HCT116 (cell line): ENCODE measurements around the gene PBX1. TPM values are rescaled to one million over a fixed set of nuclear protein-coding genes. Genes with fewer than 3 reads are reported as not detected.

Experiments used
- ATAC-seq: fragments of 200-7000 bp; cut with Tn5 transposase; 2 replicates; pipeline ENCODE4 v1.9.1; 2020; ENCODE audit warnings: mild to moderate bottlenecking, moderate library complexity
- BruUV-seq: library from RNA; stranded (reverse); fragments of 400-500 nt; replicated peaks from 2 replicates; lab custom pipeline; 2021; lab: Mats Ljungman, UMichigan
- CTCF ChIA-PET: fragments of 300-600 bp; sonication (Branson Sonifier 250); formaldehyde crosslinking; loops from one replicate; lab custom pipeline; 2021; ENCODE audit warnings: antibody characterized with exemption; lab: Charles Lee
- POLR2A ChIA-PET: fragments of 300-600, 350-600 bp; sonication (Branson Sonifier 250); formaldehyde crosslinking; loops from one replicate; lab custom pipeline; 2021; ENCODE audit warnings: antibody characterized with exemption; lab: Charles Lee
- RAD21 ChIA-PET, 2 experiments: fragments of 300-600 bp; sonication (Branson Sonifier 250); formaldehyde crosslinking; loops; one replicate each; lab custom pipeline; 2023; ENCODE audit warnings: low total read pairs in 2 of 2; ENCODE audit not compliant: uncharacterized antibody in 2 of 2, unreplicated experiment in 2 of 2, low non-redundant PET in 1 of 2; lab: Charles Lee
- DNase-seq: peaks from one replicate; pipeline ENCODE4 v3.0.0-alpha.2; 2010; ENCODE audit warnings: low read depth, low spot score
- H2AFZ ChIP-seq: fragments of 200-600 bp; shearing (Covaris generic), sonication (generic); 2 replicates; pipeline ENCODE4 v1.6.1; 2017; ENCODE audit warnings: low read depth, mixed run types, mixed read lengths, antibody characterized with exemption, low read length; ENCODE audit not compliant: poor library complexity, severe bottlenecking
- H3K27ac ChIP-seq: 2 replicates; pipeline ENCODE4 v1.5.1; 2012; ENCODE audit warnings: low read depth, low read length
- H3K27me3 ChIP-seq: fragments of 200-600 bp; sonication (generic); 2 replicates; pipeline ENCODE4 v1.6.1; 2016; ENCODE audit warnings: mixed run types, low read length, mixed read lengths; ENCODE audit not compliant: insufficient read depth
- H3K36me3 ChIP-seq, 2 experiments: fragments of 200-500 bp in 1 of 2; fragments of 200-600 bp in 1 of 2; sonication (Bioruptor generic) in 1 of 2; sonication (generic) in 1 of 2; 2 replicates each; pipeline versions ENCODE4 v1.5.1 to v1.6.1; 2014 to 2016; ENCODE audit warnings: low read length in 2 of 2, inconsistent platforms in 1 of 2, mixed read lengths in 1 of 2, mixed run types in 1 of 2; ENCODE audit not compliant: insufficient read depth in 2 of 2, control insufficient read depth in 1 of 2
- H3K4me1 ChIP-seq, 2 experiments: fragments of 200-600 bp in 1 of 2; sonication (generic) in 1 of 2; 2 replicates each; pipeline versions ENCODE4 v1.5.1 to v1.6.1; 2012 to 2017; ENCODE audit warnings: low read length in 2 of 2, inconsistent platforms in 1 of 2, mild to moderate bottlenecking in 1 of 2, mixed read lengths in 1 of 2, mixed run types in 1 of 2, moderate library complexity in 1 of 2; ENCODE audit not compliant: insufficient read depth in 2 of 2, control insufficient read depth in 1 of 2
- H3K4me2 ChIP-seq: fragments of 200-600 bp; sonication (generic); 2 replicates; pipeline ENCODE4 v1.6.1; 2017; ENCODE audit warnings: mixed run types, low read length, mixed read lengths
- H3K4me3 ChIP-seq, 2 experiments: fragments of 200-600 bp in 1 of 2; sonication (generic) in 1 of 2; replicated peaks in 1 of 2; 2 replicates each; pipeline ENCODE4 v1.5.1; 2011 to 2016; ENCODE audit warnings: low read length in 2 of 2, control low read depth in 1 of 2, low read depth in 1 of 2, mild to moderate bottlenecking in 1 of 2, mixed read lengths in 1 of 2, mixed run types in 1 of 2
- H3K79me2 ChIP-seq: fragments of 200-600 bp; sonication (generic); 2 replicates; pipeline ENCODE4 v1.6.1; 2017; ENCODE audit warnings: mild to moderate bottlenecking, mixed run types, low read length, moderate library complexity, mixed read lengths; ENCODE audit not compliant: insufficient read depth
- H3K9ac ChIP-seq: fragments of 200-600 bp; sonication (generic); 2 replicates; pipeline ENCODE4 v1.6.1; 2016; ENCODE audit warnings: low read length, mixed read lengths
- H3K9me2 ChIP-seq: fragments of 200-600 bp; sonication (generic), shearing (Covaris generic); 2 replicates; pipeline ENCODE4 v1.6.1; 2017; ENCODE audit warnings: mixed run types, mild to moderate bottlenecking, moderate library complexity; ENCODE audit not compliant: insufficient read depth
- H3K9me3 ChIP-seq, 2 experiments: fragments of 200-500 bp in 1 of 2; fragments of 200-600 bp in 1 of 2; sonication (Bioruptor generic) in 1 of 2; sonication (generic) in 1 of 2; 2 replicates each; pipeline ENCODE4 v1.6.1; 2014 to 2017; ENCODE audit warnings: low read length in 2 of 2, mixed read lengths in 2 of 2, inconsistent platforms in 1 of 2, low read depth in 1 of 2, mild to moderate bottlenecking in 1 of 2, mixed run types in 1 of 2, moderate library complexity in 1 of 2; ENCODE audit not compliant: control insufficient read depth in 1 of 2, insufficient read depth in 1 of 2
- H4K20me1 ChIP-seq: fragments of 200-600 bp; sonication (generic), shearing (Covaris generic); 2 replicates; pipeline ENCODE4 v1.6.1; 2017; ENCODE audit warnings: mixed run types, mild to moderate bottlenecking, moderate library complexity; ENCODE audit not compliant: insufficient read depth
- ATF3 ChIP-seq: IDR thresholded peaks from 2 replicates; pipeline ENCODE4 v1.6.1; 2012
- EZH2 ChIP-seq: fragments of 200-600 bp; sonication (generic); IDR thresholded peaks from 2 replicates; pipeline ENCODE4 v1.6.1; 2017; ENCODE audit warnings: antibody characterized with exemption, mixed run types
- EZH2phosphoT487 ChIP-seq: fragments of 200-600 bp; IDR thresholded peaks from 2 replicates; pipeline ENCODE4 v1.6.1; 2018; ENCODE audit warnings: antibody characterized with exemption, borderline replicate concordance
- FOSL1 ChIP-seq: IDR thresholded peaks from 2 replicates; pipeline ENCODE4 v1.6.1; 2012; ENCODE audit warnings: low read depth
- POLR2AphosphoS5 ChIP-seq: IDR thresholded peaks from 2 replicates; pipeline ENCODE4 v1.6.1; 2011; ENCODE audit warnings: mild to moderate bottlenecking, low read depth, low read length, moderate library complexity
- YY1 ChIP-seq: IDR thresholded peaks from 2 replicates; pipeline ENCODE4 v1.6.1; 2011; ENCODE audit warnings: low read length, low read depth, moderate library complexity, mild to moderate bottlenecking; ENCODE audit not compliant: insufficient replicate concordance; ENCODE audit errors: extremely low read depth
- ZNF274 ChIP-seq: fragments of 200-500 bp; sonication (Bioruptor generic); IDR thresholded peaks from 2 replicates; pipeline ENCODE4 v1.6.1; 2014; ENCODE audit warnings: mild to moderate bottlenecking, low read depth, low read length, inconsistent platforms
- intact Hi-C: fragments of 100-400 bp; cut with micrococcal nuclease; formaldehyde crosslinking; loops from 2 replicates; pipeline ENCODE4 v1.10.0; 2022
- total RNA-seq: library from RNA; stranded (reverse); gene quantifications from one replicate; pipeline ENCODE4 v1.2.1, GENCODE V29; 2021; ENCODE audit not compliant: unreplicated experiment
- TF ChIP-seq, protein P1 (sequence below): IDR thresholded peaks from 2 replicates; pipeline ENCODE4 v1.6.1; 2011; ENCODE audit warnings: mild to moderate bottlenecking, low read length, moderate library complexity; ENCODE audit not compliant: insufficient replicate concordance; ENCODE audit errors: extremely low read depth
- TF ChIP-seq, protein P2 (sequence below): IDR thresholded peaks from 2 replicates; pipeline ENCODE4 v1.6.1; 2012; ENCODE audit warnings: low read depth
- TF ChIP-seq, protein P3 (sequence below), 3 experiments: fragments of 200-600 bp in 1 of 3; sonication (generic) in 1 of 3; IDR thresholded peaks in 2 of 3; conservative IDR thresholded peaks in 1 of 3; 2 replicates each; pipeline ENCODE4 v1.5.1; 2012 to 2017; ENCODE audit warnings: low read depth in 2 of 3, low read length in 2 of 3, antibody characterized with exemption in 1 of 3, borderline replicate concordance in 1 of 3, control low read depth in 1 of 3, mild to moderate bottlenecking in 1 of 3, mixed read lengths in 1 of 3, mixed run types in 1 of 3, moderate library complexity in 1 of 3; ENCODE audit not compliant: insufficient read depth in 1 of 3

Gene PBX1
- total RNA-seq, 1 experiment from 2014 or later = 29.6 TPM

DNA sequence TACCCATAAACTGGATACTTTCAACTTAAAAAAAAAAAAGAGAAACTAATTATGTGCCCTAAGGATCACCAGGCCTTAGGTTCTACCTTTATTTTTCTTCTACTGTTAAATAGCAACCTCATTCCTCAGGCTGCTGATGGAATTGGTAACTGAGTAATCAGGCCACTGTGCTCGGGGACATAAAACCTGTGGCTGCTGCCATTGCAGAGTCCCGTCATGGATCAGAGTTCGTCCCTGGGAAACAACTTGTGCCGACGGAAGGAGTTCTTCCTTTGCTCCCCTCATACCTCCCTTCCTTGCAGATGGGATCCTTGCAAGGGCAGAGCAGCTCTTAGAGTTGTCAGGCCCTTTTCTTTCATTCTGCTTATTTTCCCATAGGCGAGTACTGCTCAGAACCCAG, 123.6 kb downstream of the PBX1 start:
- no TSS peak for BruUV-seq
- H3K36me3 ChIP-seq = no peaks in the 10 kb centered on the region
- no peak for DNase-seq
- no peak overlapping the region for H2AFZ ChIP-seq
- ATAC-seq = peak; percentile 13; the same call in 1 of the 2 replicates
- no peaks in the 10 kb centered on the region for H3K79me2 ChIP-seq
- CTCF ChIA-PET = interaction anchor here (1.2 kb wide), 1 partner anchor 9 kb away, joined by 4 read pairs; no protein-coding TSS in a partner anchor
- H3K4me3 ChIP-seq = no peak overlapping the region
- H3K4me2 ChIP-seq = peak overlapping the region; percentile 67
- TF ChIP-seq ZNF274 (no peak), EZH2phosphoT487 (no peak), ATF3 (no peak), FOSL1 (no peak), YY1 (no peak), EZH2 (no peak), POLR2AphosphoS5 (no peak)
- TF ChIP-seq, protein P1, sequence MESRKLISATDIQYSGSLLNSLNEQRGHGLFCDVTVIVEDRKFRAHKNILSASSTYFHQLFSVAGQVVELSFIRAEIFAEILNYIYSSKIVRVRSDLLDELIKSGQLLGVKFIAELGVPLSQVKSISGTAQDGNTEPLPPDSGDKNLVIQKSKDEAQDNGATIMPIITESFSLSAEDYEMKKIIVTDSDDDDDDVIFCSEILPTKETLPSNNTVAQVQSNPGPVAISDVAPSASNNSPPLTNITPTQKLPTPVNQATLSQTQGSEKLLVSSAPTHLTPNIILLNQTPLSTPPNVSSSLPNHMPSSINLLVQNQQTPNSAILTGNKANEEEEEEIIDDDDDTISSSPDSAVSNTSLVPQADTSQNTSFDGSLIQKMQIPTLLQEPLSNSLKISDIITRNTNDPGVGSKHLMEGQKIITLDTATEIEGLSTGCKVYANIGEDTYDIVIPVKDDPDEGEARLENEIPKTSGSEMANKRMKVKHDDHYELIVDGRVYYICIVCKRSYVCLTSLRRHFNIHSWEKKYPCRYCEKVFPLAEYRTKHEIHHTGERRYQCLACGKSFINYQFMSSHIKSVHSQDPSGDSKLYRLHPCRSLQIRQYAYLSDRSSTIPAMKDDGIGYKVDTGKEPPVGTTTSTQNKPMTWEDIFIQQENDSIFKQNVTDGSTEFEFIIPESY = no peak
- TF ChIP-seq, protein P2, sequence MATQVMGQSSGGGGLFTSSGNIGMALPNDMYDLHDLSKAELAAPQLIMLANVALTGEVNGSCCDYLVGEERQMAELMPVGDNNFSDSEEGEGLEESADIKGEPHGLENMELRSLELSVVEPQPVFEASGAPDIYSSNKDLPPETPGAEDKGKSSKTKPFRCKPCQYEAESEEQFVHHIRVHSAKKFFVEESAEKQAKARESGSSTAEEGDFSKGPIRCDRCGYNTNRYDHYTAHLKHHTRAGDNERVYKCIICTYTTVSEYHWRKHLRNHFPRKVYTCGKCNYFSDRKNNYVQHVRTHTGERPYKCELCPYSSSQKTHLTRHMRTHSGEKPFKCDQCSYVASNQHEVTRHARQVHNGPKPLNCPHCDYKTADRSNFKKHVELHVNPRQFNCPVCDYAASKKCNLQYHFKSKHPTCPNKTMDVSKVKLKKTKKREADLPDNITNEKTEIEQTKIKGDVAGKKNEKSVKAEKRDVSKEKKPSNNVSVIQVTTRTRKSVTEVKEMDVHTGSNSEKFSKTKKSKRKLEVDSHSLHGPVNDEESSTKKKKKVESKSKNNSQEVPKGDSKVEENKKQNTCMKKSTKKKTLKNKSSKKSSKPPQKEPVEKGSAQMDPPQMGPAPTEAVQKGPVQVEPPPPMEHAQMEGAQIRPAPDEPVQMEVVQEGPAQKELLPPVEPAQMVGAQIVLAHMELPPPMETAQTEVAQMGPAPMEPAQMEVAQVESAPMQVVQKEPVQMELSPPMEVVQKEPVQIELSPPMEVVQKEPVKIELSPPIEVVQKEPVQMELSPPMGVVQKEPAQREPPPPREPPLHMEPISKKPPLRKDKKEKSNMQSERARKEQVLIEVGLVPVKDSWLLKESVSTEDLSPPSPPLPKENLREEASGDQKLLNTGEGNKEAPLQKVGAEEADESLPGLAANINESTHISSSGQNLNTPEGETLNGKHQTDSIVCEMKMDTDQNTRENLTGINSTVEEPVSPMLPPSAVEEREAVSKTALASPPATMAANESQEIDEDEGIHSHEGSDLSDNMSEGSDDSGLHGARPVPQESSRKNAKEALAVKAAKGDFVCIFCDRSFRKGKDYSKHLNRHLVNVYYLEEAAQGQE = no peak
- TF ChIP-seq, protein P3, sequence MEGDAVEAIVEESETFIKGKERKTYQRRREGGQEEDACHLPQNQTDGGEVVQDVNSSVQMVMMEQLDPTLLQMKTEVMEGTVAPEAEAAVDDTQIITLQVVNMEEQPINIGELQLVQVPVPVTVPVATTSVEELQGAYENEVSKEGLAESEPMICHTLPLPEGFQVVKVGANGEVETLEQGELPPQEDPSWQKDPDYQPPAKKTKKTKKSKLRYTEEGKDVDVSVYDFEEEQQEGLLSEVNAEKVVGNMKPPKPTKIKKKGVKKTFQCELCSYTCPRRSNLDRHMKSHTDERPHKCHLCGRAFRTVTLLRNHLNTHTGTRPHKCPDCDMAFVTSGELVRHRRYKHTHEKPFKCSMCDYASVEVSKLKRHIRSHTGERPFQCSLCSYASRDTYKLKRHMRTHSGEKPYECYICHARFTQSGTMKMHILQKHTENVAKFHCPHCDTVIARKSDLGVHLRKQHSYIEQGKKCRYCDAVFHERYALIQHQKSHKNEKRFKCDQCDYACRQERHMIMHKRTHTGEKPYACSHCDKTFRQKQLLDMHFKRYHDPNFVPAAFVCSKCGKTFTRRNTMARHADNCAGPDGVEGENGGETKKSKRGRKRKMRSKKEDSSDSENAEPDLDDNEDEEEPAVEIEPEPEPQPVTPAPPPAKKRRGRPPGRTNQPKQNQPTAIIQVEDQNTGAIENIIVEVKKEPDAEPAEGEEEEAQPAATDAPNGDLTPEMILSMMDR (IDR thresholded peaks at IDR 0.05 in 2 of 3, conservative IDR thresholded peaks at IDR 0.05 in 1 of 3; ENCODE audit: borderline replicate concordance in 1 of 3, insufficient read depth in 1 of 3, low read depth in 2 of 3, low read length in 2 of 3) = no peak
- H3K9me2 ChIP-seq = no peaks in the 10 kb centered on the region
- RAD21 ChIA-PET = no interaction called here
- no peaks in the 10 kb centered on the region for H4K20me1 ChIP-seq
- peaks cover 48 to 49% of the 10 kb centered on the region in 2 experiments for H3K4me1 ChIP-seq
- H3K9ac ChIP-seq = no peak overlapping the region
- no peaks in the 10 kb centered on the region for H3K27me3 ChIP-seq
- intact Hi-C loops = no loop called here
- POLR2A ChIA-PET = no interaction called here
- H3K9me3 ChIP-seq = no peaks in the 10 kb centered on the region
- peak overlapping the region; percentile 50; the same call in 1 of the 2 replicates for H3K27ac ChIP-seq
